B cell (primary cell): ENCODE measurements around the gene SFXN1. TPM values are rescaled to one million over a fixed set of nuclear protein-coding genes. Genes with fewer than 3 reads are reported as not detected.

Source experiments
- ATAC-seq: fragments of 200-7000 bp; cut with Tn5 transposase; one replicate; pipeline ENCODE4 v1.10.0; 2021; ENCODE audit warnings: low read depth, mild to moderate bottlenecking, moderate number of reproducible peaks, moderate library complexity
- CTCF ChIA-PET: fragments of 350-600 bp; sonication (Branson Sonifier 250); formaldehyde crosslinking; loops from one replicate; lab custom pipeline; 2021; ENCODE audit warnings: antibody characterized with exemption, inconsistent platforms; lab: Charles Lee
- POLR2A ChIA-PET: fragments of 350-600 bp; sonication (Branson Sonifier 250); formaldehyde crosslinking; loops from one replicate; lab custom pipeline; 2021; ENCODE audit warnings: antibody characterized with exemption; lab: Charles Lee
- DNase-seq: peaks from one replicate; pipeline ENCODE4 v3.0.0; 2013
- H2AFZ ChIP-seq: 2 replicates; pipeline ENCODE4 v1.6.1; 2012; ENCODE audit warnings: mild to moderate bottlenecking, low read depth, low read length; ENCODE audit not compliant: insufficient read depth, poor library complexity, severe bottlenecking
- H3K27ac ChIP-seq, 2 donors: 1 replicate in 1 of 2; 2 replicates in 1 of 2; pipeline ENCODE4 v1.5.1; 2012 to 2013; ENCODE audit warnings: low read length in 2 of 2, mild to moderate bottlenecking in 2 of 2, moderate library complexity in 1 of 2
- H3K27me3 ChIP-seq, 4 experiments: fragments of 200-600 bp in 1 of 4; sonication (generic) in 1 of 4; replicated peaks in 1 of 4; 1 replicate in 2 of 4; 2 replicates in 2 of 4; pipeline versions ENCODE4 v1.6.1 to v1.7.0; 2013 to 2016; ENCODE audit warnings: low read length in 3 of 4, mild to moderate bottlenecking in 2 of 4, mixed read lengths in 1 of 4, moderate library complexity in 1 of 4; ENCODE audit not compliant: insufficient read depth in 4 of 4, control insufficient read depth in 3 of 4; ENCODE audit errors: control extremely low read depth in 1 of 4
- H3K36me3 ChIP-seq, 2 experiments: replicated peaks in 1 of 2; 1 replicate in 1 of 2; 2 replicates in 1 of 2; pipeline versions ENCODE4 v1.6.1 to v1.7.1; 2013; ENCODE audit warnings: low read length in 1 of 2; ENCODE audit not compliant: insufficient read depth in 2 of 2, control insufficient read depth in 1 of 2; ENCODE audit errors: control extremely low read depth in 1 of 2, extremely low read depth in 1 of 2
- H3K4me1 ChIP-seq, 2 donors: fragments of 200-600 bp in 1 of 2; sonication (generic) in 1 of 2; 1 replicate in 1 of 2; 2 replicates in 1 of 2; pipeline versions ENCODE4 v1.5.1 to v1.6.1; 2013 to 2017; ENCODE audit warnings: low read length in 2 of 2; ENCODE audit not compliant: control insufficient read depth in 2 of 2, insufficient read depth in 2 of 2
- H3K4me2 ChIP-seq: replicated peaks from 2 replicates; pipeline ENCODE3; 2012; ENCODE audit warnings: mild to moderate bottlenecking, low read depth, low read length; ENCODE audit not compliant: poor library complexity, severe bottlenecking
- H3K4me3 ChIP-seq, 5 experiments: fragments of 200-600 bp in 1 of 5; sonication (generic) in 1 of 5; 1 replicate in 3 of 5; 2 replicates in 2 of 5; pipeline versions ENCODE4 v1.5.1 to v1.7.0; 2011 to 2016; ENCODE audit warnings: low read length in 4 of 5, mild to moderate bottlenecking in 4 of 5, low read depth in 2 of 5, control low read depth in 1 of 5, moderate library complexity in 1 of 5; ENCODE audit not compliant: insufficient read depth in 1 of 5; ENCODE audit errors: control extremely low read depth in 1 of 5, extremely low read depth in 1 of 5
- H3K79me2 ChIP-seq: fragments of 200-600 bp; sonication (generic); one replicate; pipeline ENCODE4 v1.6.0; 2016; ENCODE audit warnings: low read length; ENCODE audit not compliant: control insufficient read depth, insufficient read depth
- H3K9ac ChIP-seq: fragments of 200-600 bp; sonication (generic); 2 replicates; pipeline ENCODE4 v1.6.1; 2017; ENCODE audit warnings: mild to moderate bottlenecking, low read length, moderate library complexity
- H3K9me3 ChIP-seq, 3 donors: one replicate each; pipeline versions ENCODE4 v1.6.1 to v1.7.1; 2013; ENCODE audit warnings: low read length in 2 of 3; ENCODE audit not compliant: control insufficient read depth in 2 of 3, insufficient read depth in 1 of 3; ENCODE audit errors: control extremely low read depth in 1 of 3
- H4K20me1 ChIP-seq: 2 replicates; pipeline ENCODE4 v1.6.0; 2012; ENCODE audit warnings: mild to moderate bottlenecking, low read length; ENCODE audit not compliant: insufficient read depth, control insufficient read depth, poor library complexity, severe bottlenecking
- H3K27ac Mint-ChIP-seq: one replicate; pipeline ENCODE4 v1.8.0; 2021; ENCODE audit warnings: mixed read lengths
- H3K27me3 Mint-ChIP-seq: one replicate; pipeline ENCODE4 v1.8.0; 2021; ENCODE audit warnings: mixed read lengths
- H3K4me1 Mint-ChIP-seq: one replicate; pipeline ENCODE4 v1.8.0; 2021; ENCODE audit warnings: mixed read lengths
- H3K4me3 Mint-ChIP-seq: one replicate; pipeline ENCODE4 v1.8.0; 2021; ENCODE audit warnings: mixed read lengths
- H3K9me3 Mint-ChIP-seq: one replicate; pipeline ENCODE4 v1.8.0; 2022; ENCODE audit warnings: mixed read lengths; ENCODE audit not compliant: insufficient read depth
- EZH2 ChIP-seq: IDR thresholded peaks from 2 replicates; pipeline ENCODE4 v1.6.1; 2012; ENCODE audit warnings: borderline replicate concordance, low read depth, mild to moderate bottlenecking, moderate library complexity, low read length; ENCODE audit not compliant: insufficient read depth, poor library complexity, severe bottlenecking
- WGBS: methylation state at CpG from one replicate; pipeline ENCODE4 v1.1.5; 2013; ENCODE audit warnings: missing lambda C conversion rate; ENCODE audit not compliant: insufficient coverage; 5-methylcytosine and 5-hydroxymethylcytosine counted together
- intact Hi-C: fragments of 100-400 bp; cut with micrococcal nuclease; formaldehyde crosslinking; loops from one replicate; pipeline ENCODE4 v1.10.0; 2022
- polyA plus RNA-seq: library from polyadenylated mRNA; depleted of rRNA; stranded (reverse); fragments of >200 nt; gene quantifications from 2 replicates; pipeline ENCODE4 v1.2.3, GENCODE V29; 2012
- total RNA-seq, 2 donors: library from RNA; stranded (reverse); fragments of 120-200 nt in 1 of 2; gene quantifications; 1 replicate in 1 of 2; 2 replicates in 1 of 2; pipeline versions ENCODE4 v1.2.3 to v1.2.4, GENCODE V29; 2013 to 2022
- TF ChIP-seq, protein P1 (sequence below): fragments of 200-600 bp; IDR thresholded peaks from one replicate; pipeline ENCODE4 v1.8.0; 2022; ENCODE audit warnings: antibody characterized with exemption, mild to moderate bottlenecking

SFXN1 gene
- total and polyA plus RNA-seq, 2 donors (not counting 1 experiment from before 2014, with no cell fraction given): 16.4 to 30.5 TPM

DNA sequence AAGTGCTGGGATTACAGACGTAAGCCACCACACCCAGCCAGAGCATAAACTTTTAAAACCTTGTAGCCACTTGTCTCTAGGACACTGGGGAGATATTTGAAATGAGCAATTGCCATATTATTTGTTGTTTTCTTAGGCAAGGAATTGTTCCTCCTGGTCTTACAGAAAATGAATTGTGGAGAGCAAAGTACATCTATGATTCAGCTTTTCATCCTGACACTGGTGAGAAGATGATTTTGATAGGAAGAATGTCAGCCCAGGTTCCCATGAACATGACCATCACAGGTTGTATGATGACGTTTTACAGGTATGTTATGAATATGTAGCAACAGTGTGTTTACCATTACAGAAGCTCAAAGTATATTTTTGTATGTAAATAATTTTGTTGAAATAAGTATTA, 30.5 kb downstream of the SFXN1 start:
- Mint-ChIP-seq H3K4me1 (peaks cover 9% of the 10 kb centered on the region), H3K9me3 (no peaks in the 10 kb centered on the region), H3K4me3 (no peak overlapping the region), H3K27me3 (no peaks in the 10 kb centered on the region), H3K27ac (no peak overlapping the region)
- WGBS: no CpG with 5 or more reads among the region's 2 CpGs
- no peak for DNase-seq
- ChIA-PET POLR2A (no interaction called here), CTCF (no interaction called here)
- H3K79me2 ChIP-seq: no peaks in the 10 kb centered on the region
- peaks cover 0 to 6% of the 10 kb centered on the region in 2 donors for H3K4me1 ChIP-seq
- H3K4me2 ChIP-seq: no peak overlapping the region
- H4K20me1 ChIP-seq: no peaks in the 10 kb centered on the region
- H2AFZ ChIP-seq: no peak overlapping the region
- no peaks in the 10 kb centered on the region for H3K9me3 ChIP-seq
- no peak overlapping the region for H3K27ac ChIP-seq
- no peak overlapping the region for H3K9ac ChIP-seq
- intact Hi-C loops: loop anchor here (5.0 kb wide), 1 partner anchor 1307 kb away; no protein-coding TSS in a partner anchor
- TF ChIP-seq, protein P1, sequence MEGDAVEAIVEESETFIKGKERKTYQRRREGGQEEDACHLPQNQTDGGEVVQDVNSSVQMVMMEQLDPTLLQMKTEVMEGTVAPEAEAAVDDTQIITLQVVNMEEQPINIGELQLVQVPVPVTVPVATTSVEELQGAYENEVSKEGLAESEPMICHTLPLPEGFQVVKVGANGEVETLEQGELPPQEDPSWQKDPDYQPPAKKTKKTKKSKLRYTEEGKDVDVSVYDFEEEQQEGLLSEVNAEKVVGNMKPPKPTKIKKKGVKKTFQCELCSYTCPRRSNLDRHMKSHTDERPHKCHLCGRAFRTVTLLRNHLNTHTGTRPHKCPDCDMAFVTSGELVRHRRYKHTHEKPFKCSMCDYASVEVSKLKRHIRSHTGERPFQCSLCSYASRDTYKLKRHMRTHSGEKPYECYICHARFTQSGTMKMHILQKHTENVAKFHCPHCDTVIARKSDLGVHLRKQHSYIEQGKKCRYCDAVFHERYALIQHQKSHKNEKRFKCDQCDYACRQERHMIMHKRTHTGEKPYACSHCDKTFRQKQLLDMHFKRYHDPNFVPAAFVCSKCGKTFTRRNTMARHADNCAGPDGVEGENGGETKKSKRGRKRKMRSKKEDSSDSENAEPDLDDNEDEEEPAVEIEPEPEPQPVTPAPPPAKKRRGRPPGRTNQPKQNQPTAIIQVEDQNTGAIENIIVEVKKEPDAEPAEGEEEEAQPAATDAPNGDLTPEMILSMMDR: no peak
- TF ChIP-seq EZH2: no peak
- no peak for ATAC-seq
- H3K27me3 ChIP-seq: no peaks in the 10 kb centered on the region
- no peak overlapping the region for H3K4me3 ChIP-seq
- peaks cover 6 to 43% of the 10 kb centered on the region in 2 experiments for H3K36me3 ChIP-seq

GRCh38 chr5:175513297-175513696, 34.9 kb downstream of the SFXN1 start:
- no peak overlapping the region for H3K27ac Mint-ChIP-seq
- peaks cover 0 to 7% (median 1%) of the 10 kb centered on the region in 3 donors for H3K9me3 ChIP-seq
- H3K79me2 ChIP-seq: no peaks in the 10 kb centered on the region
- no peaks in the 10 kb centered on the region for H3K27me3 Mint-ChIP-seq
- no peak overlapping the region for H3K9ac ChIP-seq
- H3K4me2 ChIP-seq: no peak overlapping the region
- no peak for ATAC-seq
- DNase-seq: no peak
- no peak overlapping the region for H3K4me3 ChIP-seq
- no peak overlapping the region for H3K27ac ChIP-seq
- TF ChIP-seq, protein P1: no peak
- no peak for TF ChIP-seq EZH2
- 99% methylated on average over 10 of the region's 13 CpGs for WGBS
- H3K4me3 Mint-ChIP-seq: no peak overlapping the region
- H4K20me1 ChIP-seq: no peaks in the 10 kb centered on the region
- intact Hi-C loops: no loop called here
- H3K27me3 ChIP-seq: no peaks in the 10 kb centered on the region
- H3K36me3 ChIP-seq: peaks cover 6 to 79% of the 10 kb centered on the region in 2 experiments
- ChIA-PET CTCF (no interaction called here), POLR2A (no interaction called here)
- no peaks in the 10 kb centered on the region for H3K4me1 Mint-ChIP-seq
- H2AFZ ChIP-seq: no peak overlapping the region
- no peaks in the 10 kb centered on the region for H3K4me1 ChIP-seq
- H3K9me3 Mint-ChIP-seq: peaks cover 5% of the 10 kb centered on the region
